Activated CD4-positive, alpha-beta T cell treated with anti-CD3 and anti-CD28 coated beads, Interleukin-2, amount 10 ng/mL, durations not matched to agents 7 days and 5 days (primary cell): ENCODE data around the gene SLC44A1. TPM values are rescaled to one million over a fixed set of nuclear protein-coding genes. Genes with fewer than 3 reads are reported as not detected.
A peak's percentile ranks its signal among the peaks of the same experiment; 100 is the strongest.

Source experiments
- CTCF ChIA-PET: fragments of 350-600 bp; sonication (Branson Sonifier 250); formaldehyde crosslinking; loops from one replicate; lab custom pipeline; 2021; ENCODE audit warnings: antibody characterized with exemption; lab: Charles Lee
- POLR2A ChIA-PET: fragments of 350-600 bp; sonication (Branson Sonifier 250); formaldehyde crosslinking; loops from one replicate; lab custom pipeline; 2021; ENCODE audit warnings: antibody characterized with exemption; lab: Charles Lee
- DNase-seq: peaks from one replicate; pipeline ENCODE4 v3.0.0-alpha.2; 2020
- H3K27ac Mint-ChIP-seq: one replicate; pipeline ENCODE4 v1.8.0; 2021; ENCODE audit warnings: mild to moderate bottlenecking, moderate library complexity, mixed read lengths
- H3K27me3 Mint-ChIP-seq: one replicate; pipeline ENCODE4 v1.8.0; 2021; ENCODE audit warnings: mixed read lengths
- H3K36me3 Mint-ChIP-seq: one replicate; pipeline ENCODE4 v1.8.0; 2021; ENCODE audit warnings: low read depth, mixed read lengths
- H3K4me1 Mint-ChIP-seq: one replicate; pipeline ENCODE4 v1.8.0; 2021; ENCODE audit warnings: mixed read lengths
- H3K4me3 Mint-ChIP-seq: one replicate; pipeline ENCODE4 v1.8.0; 2021; ENCODE audit warnings: mild to moderate bottlenecking, moderate library complexity, mixed read lengths
- H3K9me3 Mint-ChIP-seq: one replicate; pipeline ENCODE4 v1.8.0; 2021; ENCODE audit warnings: mixed read lengths
- total RNA-seq, 2 experiments: library from RNA; stranded (reverse); gene quantifications; one replicate each; pipeline ENCODE4 v1.2.3, GENCODE V29; 2021

SLC44A1 gene
- 10 to 100 TPM; 19.6 to 21.8 TPM for total RNA-seq

GRCh38 chr9:105244003-105244733 is at the start of gene SLC44A1:
Gene SLC44A1 (plus strand): TSS chr9:105244651. CDS start chr9:105244869, 218 bp downstream.
- Mint-ChIP-seq H3K27ac (peak within 1 kb of the TSS; percentile 87), H3K4me3 (peak within 1 kb of the TSS; percentile 84), H3K9me3 (no peaks in the 10 kb centered on the region), H3K36me3 (no peaks in the 10 kb centered on the region), H3K27me3 (peaks cover 62% of the 10 kb centered on the region), H3K4me1 (peaks cover 30% of the 10 kb centered on the region)
- CTCF ChIA-PET, result interaction anchor here (0.7 to 2.0 kb wide), 10 partner anchors 9 to 322 kb away, joined by 3 to 8 read pairs (median 3); no protein-coding TSS in a partner anchor
- DNase-seq, result peak; percentile 95
- POLR2A ChIA-PET, result no interaction called here

- Mint-ChIP-seq H3K4me3 (no peak overlapping the region), H3K9me3 (no peaks in the 10 kb centered on the region), H3K4me1 (peaks cover 3% of the 10 kb centered on the region), H3K27me3 (peaks cover 3% of the 10 kb centered on the region), H3K36me3 (no peaks in the 10 kb centered on the region), H3K27ac (no peak overlapping the region)
- CTCF ChIA-PET, result no interaction called here
- DNase-seq, result no peak
- POLR2A ChIA-PET, result no interaction called here
These were observed 49.2 kb upstream of the SLC44A1 start for GRCh38 chr9:105195259-105195658.

DNA sequence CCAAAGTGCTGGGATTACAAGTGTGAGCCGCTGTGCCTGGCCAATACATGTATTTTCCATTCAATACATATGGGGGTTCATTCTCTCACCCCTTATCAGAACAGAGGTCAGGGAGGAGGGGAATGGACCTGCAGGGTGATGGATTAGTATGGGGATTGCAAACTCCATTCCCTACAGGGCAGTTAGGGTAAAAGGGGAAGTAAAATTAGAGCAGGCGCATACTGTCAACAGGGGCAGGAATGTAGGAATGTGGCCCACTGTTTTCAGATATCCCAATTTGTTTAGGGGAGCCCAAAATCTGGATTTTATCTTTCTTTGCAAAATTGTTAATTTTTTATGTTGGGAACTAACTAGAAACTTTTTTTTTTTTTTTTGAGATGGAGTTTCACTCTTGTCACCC is 46.4 kb upstream of the SLC44A1 start:
- no peak overlapping the region for H3K27ac Mint-ChIP-seq
- CTCF ChIA-PET, result no interaction called here
- H3K4me1 Mint-ChIP-seq, result no peaks in the 10 kb centered on the region
- DNase-seq, result no peak
- no peaks in the 10 kb centered on the region for H3K9me3 Mint-ChIP-seq
- peaks cover 3% of the 10 kb centered on the region for H3K27me3 Mint-ChIP-seq
- H3K4me3 Mint-ChIP-seq, result no peak overlapping the region
- POLR2A ChIA-PET, result no interaction called here
- H3K36me3 Mint-ChIP-seq, result no peaks in the 10 kb centered on the region

DNA sequence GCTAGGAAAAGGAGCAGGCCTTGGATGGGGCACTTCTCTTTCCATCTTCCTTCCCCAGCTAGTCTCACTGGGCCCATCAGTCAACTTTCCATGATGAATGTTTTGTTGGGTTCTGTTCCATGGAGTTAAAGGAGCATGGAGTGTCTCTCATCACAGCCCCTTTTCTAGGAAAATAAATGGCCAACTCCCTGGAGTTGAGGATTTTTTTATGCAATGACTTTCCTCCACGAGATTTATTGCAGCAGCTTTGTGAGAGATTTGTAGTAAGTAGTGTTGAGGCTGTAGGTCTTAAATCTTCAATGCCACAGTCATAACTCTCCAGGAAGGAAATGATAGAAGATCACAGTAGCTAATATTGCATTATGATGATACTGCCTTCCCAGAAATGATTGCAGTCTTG is 45.6 kb upstream of the SLC44A1 start:
- no peak for DNase-seq
- H3K27ac Mint-ChIP-seq, result no peak overlapping the region
- H3K9me3 Mint-ChIP-seq, result no peaks in the 10 kb centered on the region
- POLR2A ChIA-PET, result no interaction called here
- no peaks in the 10 kb centered on the region for H3K36me3 Mint-ChIP-seq
- H3K27me3 Mint-ChIP-seq, result peaks cover 3% of the 10 kb centered on the region
- H3K4me3 Mint-ChIP-seq, result no peak overlapping the region
- CTCF ChIA-PET, result interaction anchor here (1.0 kb wide), 1 partner anchor 87 kb away, joined by 3 read pairs; no protein-coding TSS in a partner anchor
- H3K4me1 Mint-ChIP-seq, result no peaks in the 10 kb centered on the region

GRCh38 chr9:105204416-105204815 is 40.0 kb upstream of the SLC44A1 start:
- Mint-ChIP-seq H3K9me3 (no peaks in the 10 kb centered on the region), H3K27me3 (no peaks in the 10 kb centered on the region), H3K36me3 (no peaks in the 10 kb centered on the region), H3K4me3 (no peak overlapping the region), H3K27ac (no peak overlapping the region), H3K4me1 (no peaks in the 10 kb centered on the region)
- POLR2A ChIA-PET, result no interaction called here
- DNase-seq, result no peak
- CTCF ChIA-PET, result no interaction called here

DNA sequence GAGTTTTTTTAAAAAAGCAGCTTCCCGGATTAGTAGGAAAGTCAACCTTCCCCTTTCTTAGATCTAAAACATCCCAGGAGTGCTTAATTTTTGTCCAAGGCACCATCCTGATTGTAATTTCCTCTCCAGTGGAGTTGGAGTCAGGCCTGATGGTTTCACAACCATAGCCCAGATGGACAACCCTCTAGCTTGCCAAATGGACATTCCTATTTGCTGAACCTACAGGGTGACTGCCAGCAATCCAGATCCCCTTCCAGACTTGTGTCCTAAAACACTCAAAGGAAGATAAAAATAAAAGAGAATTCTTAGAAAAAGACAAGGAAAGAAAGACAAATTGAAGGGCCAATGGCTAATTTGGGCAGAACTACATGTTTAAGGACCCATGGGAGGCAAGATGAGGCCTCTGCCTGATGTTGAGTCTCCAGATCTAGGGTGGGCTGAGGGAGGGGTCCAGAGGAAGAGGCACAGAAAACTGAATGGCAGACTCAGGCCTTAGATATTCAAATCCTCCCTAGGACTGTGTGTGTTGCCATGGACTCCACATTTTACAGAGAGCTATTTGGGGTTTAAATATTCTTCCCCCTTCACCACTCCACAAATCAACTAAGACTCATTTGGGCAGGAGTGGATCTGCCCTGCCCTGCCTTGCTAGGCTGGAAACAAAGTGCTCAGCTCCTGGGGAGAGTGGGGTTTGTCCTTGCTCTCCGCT is 38.5 kb upstream of the SLC44A1 start:
- Mint-ChIP-seq H3K36me3 (no peaks in the 10 kb centered on the region), H3K27me3 (no peaks in the 10 kb centered on the region), H3K4me1 (no peaks in the 10 kb centered on the region), H3K4me3 (no peak overlapping the region), H3K9me3 (no peaks in the 10 kb centered on the region), H3K27ac (no peak overlapping the region)
- ChIA-PET CTCF (no interaction called here), POLR2A (no interaction called here)
- no peak for DNase-seq

DNA sequence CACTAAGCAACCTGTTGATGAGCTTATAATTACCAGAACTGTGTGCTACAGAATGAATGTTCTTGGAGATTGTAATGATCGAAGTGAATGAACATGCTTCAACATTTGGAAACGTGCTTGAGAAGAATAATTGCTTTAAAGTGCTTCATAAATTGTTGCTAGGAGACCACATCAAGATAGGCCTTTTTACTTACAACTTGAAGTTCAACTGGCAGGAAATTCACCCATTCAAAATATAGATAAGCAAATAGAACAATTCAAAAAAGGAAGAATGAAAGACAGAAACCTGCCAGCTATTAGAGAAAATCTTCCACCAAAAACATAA is 38.0 kb upstream of the SLC44A1 start:
- POLR2A ChIA-PET, result no interaction called here
- no peak overlapping the region for H3K27ac Mint-ChIP-seq

GRCh38 chr9:105206821-105207699 is 37.4 kb upstream of the SLC44A1 start:
- Mint-ChIP-seq H3K4me3 (no peak overlapping the region), H3K36me3 (no peaks in the 10 kb centered on the region), H3K4me1 (no peaks in the 10 kb centered on the region), H3K9me3 (no peaks in the 10 kb centered on the region), H3K27ac (no peak overlapping the region), H3K27me3 (no peaks in the 10 kb centered on the region)
- POLR2A ChIA-PET, result no interaction called here
- no peak for DNase-seq
- CTCF ChIA-PET, result interaction anchor here (0.7 kb wide), 1 partner anchor 243 kb away, joined by 3 read pairs; no protein-coding TSS in a partner anchor

More for the DNA sequence above, 38.0 kb upstream of the SLC44A1 start:
- H3K27me3 Mint-ChIP-seq, result no peaks in the 10 kb centered on the region
- no peaks in the 10 kb centered on the region for H3K9me3 Mint-ChIP-seq
- H3K4me3 Mint-ChIP-seq, result no peak overlapping the region
- CTCF ChIA-PET, result no interaction called here
- no peaks in the 10 kb centered on the region for H3K4me1 Mint-ChIP-seq
- no peaks in the 10 kb centered on the region for H3K36me3 Mint-ChIP-seq
- no peak for DNase-seq

- H3K27me3 Mint-ChIP-seq, result no peaks in the 10 kb centered on the region
- CTCF ChIA-PET, result interaction anchor here (0.6 kb wide), 1 partner anchor 249 kb away, joined by 3 read pairs; no protein-coding TSS in a partner anchor
- no peak overlapping the region for H3K27ac Mint-ChIP-seq
- no peak for DNase-seq
- H3K4me1 Mint-ChIP-seq, result no peaks in the 10 kb centered on the region
- no peaks in the 10 kb centered on the region for H3K9me3 Mint-ChIP-seq
- H3K36me3 Mint-ChIP-seq, result no peaks in the 10 kb centered on the region
- POLR2A ChIA-PET, result no interaction called here
- H3K4me3 Mint-ChIP-seq, result no peak overlapping the region
These were observed 27.8 kb upstream of the SLC44A1 start for GRCh38 chr9:105216440-105217178.

GRCh38 chr9:105218673-105219072 is 25.8 kb upstream of the SLC44A1 start:
- DNase-seq, result no peak
- POLR2A ChIA-PET, result no interaction called here
- no peak overlapping the region for H3K4me3 Mint-ChIP-seq

GRCh38 chr9:105219291-105219805 is 25.1 kb upstream of the SLC44A1 start:
- Mint-ChIP-seq H3K27ac (no peak overlapping the region), H3K4me3 (no peak overlapping the region), H3K4me1 (no peaks in the 10 kb centered on the region), H3K9me3 (peaks cover 15% of the 10 kb centered on the region), H3K36me3 (peaks cover 2% of the 10 kb centered on the region), H3K27me3 (peaks cover 2% of the 10 kb centered on the region)
- DNase-seq, result no peak
- POLR2A ChIA-PET, result no interaction called here
- CTCF ChIA-PET, result no interaction called here

More at GRCh38 chr9:105218673-105219072, 25.8 kb upstream of the SLC44A1 start:
- no peaks in the 10 kb centered on the region for H3K27me3 Mint-ChIP-seq
- no peaks in the 10 kb centered on the region for H3K4me1 Mint-ChIP-seq
- no peaks in the 10 kb centered on the region for H3K36me3 Mint-ChIP-seq
- CTCF ChIA-PET, result no interaction called here
- H3K9me3 Mint-ChIP-seq, result peaks cover 8% of the 10 kb centered on the region
- H3K27ac Mint-ChIP-seq, result no peak overlapping the region

DNA sequence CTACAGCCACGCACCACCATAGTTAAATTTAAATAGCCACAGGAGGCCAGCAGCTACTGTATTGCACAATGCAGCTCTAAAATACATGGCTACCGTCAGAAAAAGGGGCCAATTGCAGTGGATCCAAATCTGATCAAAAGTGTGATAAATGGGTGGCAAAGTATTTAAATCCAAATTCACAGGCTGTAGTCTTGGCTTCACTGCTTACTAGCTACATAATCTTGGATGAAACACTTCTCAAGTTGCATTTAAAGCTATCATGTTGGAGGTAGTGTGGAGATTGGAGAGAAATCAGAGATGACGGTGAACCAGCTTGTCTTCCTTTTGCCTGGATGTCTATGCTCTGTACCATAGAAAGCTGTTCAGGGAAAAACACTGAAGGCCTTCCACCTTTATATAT is 24.0 kb upstream of the SLC44A1 start:
- no peak for DNase-seq
- H3K9me3 Mint-ChIP-seq, result peaks cover 22% of the 10 kb centered on the region
- H3K36me3 Mint-ChIP-seq, result peaks cover 2% of the 10 kb centered on the region
- POLR2A ChIA-PET, result no interaction called here
- no peak overlapping the region for H3K4me3 Mint-ChIP-seq
- CTCF ChIA-PET, result interaction anchor here (1.2 kb wide), 1 partner anchor 10 kb away, joined by 3 read pairs; no protein-coding TSS in a partner anchor
- H3K27ac Mint-ChIP-seq, result no peak overlapping the region
- no peaks in the 10 kb centered on the region for H3K4me1 Mint-ChIP-seq
- peaks cover 4% of the 10 kb centered on the region for H3K27me3 Mint-ChIP-seq
